Raji (cell line): Measurements from ENCODE around the gene TSPAN31.

Source experiments
- POLR2A ChIP-seq: IDR thresholded peaks from 2 replicates; pipeline ENCODE4 v1.6.1; 2011; ENCODE audit warnings: low read depth, low read length, control low read depth; ENCODE audit not compliant: insufficient read depth

TSPAN31 gene

GRCh38 chr12:57740656-57741412 lies 4.0 kb upstream of the TSPAN31 start:
- TF ChIP-seq POLR2A = no peak; the same call in 1 of the 2 replicates

- no peak for TF ChIP-seq POLR2A
These were observed 3.4 kb upstream of the TSPAN31 start for GRCh38 chr12:57741413-57741789.

DNA sequence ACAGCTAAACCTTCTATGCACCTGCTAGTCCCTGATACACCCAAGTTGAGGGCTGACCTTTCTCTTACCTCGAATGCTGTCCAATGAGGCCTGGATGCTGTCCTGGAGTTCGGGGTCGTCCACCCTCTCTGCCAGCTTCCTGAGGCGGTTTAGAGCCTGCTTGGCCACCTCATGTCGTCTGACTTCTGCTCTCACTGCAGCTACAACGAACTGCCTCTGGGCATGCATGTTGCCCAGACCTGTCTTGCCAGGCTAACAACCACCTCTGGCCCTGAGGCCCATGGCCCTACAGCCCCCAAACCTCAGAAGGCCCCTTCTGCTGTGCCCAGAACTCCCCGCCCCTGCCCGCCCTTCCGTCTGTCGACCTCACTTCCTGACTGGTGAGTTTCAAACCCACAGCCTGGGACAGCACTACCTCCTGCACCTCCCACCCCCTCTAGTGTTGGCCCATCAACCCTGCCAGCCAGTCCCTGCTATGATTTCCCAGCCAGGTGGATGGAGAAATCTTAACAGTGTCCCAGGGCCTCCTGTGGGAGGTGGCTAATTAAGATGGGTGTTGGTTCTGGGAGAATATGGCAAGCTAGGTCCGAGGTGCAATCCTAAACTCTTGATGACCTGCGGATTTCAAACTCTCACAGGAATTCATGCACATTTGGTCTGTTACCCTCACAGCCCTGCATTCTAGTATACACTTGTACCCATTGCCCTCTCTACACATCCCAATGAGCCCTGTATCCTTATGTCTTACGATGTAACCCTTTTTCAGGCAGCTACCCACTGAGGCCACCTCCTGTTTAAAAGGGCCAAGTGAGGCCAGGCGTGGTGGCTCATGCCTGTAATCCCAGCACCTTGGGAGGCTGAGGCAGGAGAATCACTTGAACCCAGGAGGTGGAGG lies 2.7 kb upstream of the TSPAN31 start:
- TF ChIP-seq POLR2A = peak; percentile 82

- no peak for TF ChIP-seq POLR2A
These were observed 1.1 kb upstream of the TSPAN31 start for GRCh38 chr12:57743769-57744168.

DNA sequence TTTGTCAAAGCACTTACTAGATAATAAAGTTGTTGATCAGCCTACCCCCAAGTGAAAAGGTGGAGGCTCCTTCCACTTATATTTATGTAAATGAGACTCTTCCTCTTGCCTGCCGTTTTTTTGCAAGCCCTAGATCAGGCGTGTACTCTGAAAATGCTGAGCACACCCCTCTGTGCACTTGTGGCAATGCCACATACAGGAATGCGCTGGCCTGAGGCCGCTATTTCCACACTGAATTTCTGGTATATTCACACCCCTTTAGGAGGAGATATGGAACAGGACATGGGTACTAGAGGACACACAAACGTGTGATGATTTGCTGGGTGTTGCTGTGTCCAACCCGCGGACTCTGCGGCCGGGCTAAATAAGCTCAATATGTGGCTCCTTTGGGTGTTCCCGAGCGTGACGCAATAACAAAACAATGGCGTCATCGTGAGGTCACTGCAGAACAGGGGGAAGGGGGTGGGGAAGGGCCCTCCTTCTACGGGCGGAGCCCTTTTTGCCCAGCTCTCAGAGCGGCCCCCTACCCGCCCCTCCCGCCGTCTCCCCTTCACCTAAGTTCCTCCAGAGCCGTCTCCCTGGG lies 554 bp upstream of the TSPAN31 start:
- TF ChIP-seq POLR2A = no peak

- TF ChIP-seq POLR2A = no peak; the same call in 1 of the 2 replicates
These were observed 644 bp downstream of the TSPAN31 start for GRCh38 chr12:57745485-57745881.

- no peak for TF ChIP-seq POLR2A
These were observed 1.2 kb downstream of the TSPAN31 start for GRCh38 chr12:57746025-57746424.

- TF ChIP-seq POLR2A = no peak
These were observed 4.2 kb downstream of the TSPAN31 start for GRCh38 chr12:57749061-57749460.

DNA sequence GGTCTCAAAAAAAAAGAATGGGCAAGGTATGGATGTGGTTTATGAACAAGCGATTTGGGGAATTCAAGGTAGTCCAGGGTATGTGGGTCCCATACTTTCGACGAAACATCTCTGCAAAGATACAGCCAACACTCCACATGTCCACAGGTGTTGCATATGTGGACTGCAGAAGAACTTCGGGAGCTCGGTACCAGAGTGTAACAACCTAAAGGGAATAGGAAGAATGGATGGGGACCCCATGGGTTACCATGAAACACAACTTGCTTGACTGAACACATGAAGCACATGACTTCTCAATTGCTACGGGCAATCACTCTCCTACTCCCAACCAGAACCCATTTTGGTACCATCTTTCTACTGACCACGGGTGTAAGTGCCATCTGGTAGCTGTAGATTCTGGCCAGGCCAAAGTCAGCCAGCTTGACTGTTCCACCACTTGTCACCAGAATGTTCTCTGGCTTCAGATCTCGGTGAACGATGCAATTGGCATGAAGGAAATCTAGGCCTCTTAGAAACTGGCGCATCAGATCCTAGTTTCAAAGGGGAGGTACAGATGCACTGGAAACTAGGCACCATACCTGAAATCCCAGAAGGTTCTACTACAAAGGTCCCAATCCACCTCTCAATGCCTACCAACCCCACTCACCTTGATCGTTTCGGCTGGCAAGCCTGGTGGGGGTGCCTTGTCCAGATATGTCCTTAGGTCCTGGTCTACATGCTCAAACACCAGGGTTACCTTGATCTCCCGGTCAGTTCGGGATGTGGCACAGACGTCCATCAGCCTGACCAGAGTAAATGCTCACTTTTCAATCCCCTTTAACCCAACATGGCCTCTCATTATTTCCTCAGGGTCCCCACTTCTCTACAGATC lies 6.0 kb downstream of the TSPAN31 start:
- TF ChIP-seq POLR2A = no peak

DNA sequence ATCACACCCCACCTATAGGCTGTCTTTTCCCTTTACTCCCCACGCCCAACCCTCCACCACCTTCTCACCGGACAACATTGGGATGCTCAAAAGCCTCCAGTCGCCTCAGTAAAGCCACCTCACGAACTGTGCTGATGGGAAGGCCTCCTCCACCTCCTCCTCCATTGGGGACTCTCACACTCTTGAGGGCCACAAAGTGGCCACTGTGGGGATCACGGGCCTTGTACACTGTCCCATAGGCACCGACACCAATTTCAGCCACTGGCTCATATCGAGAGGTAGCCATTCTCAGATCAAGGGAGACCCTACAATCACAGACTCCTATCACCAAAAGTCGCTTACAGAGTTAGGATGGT lies 6.6 kb downstream of the TSPAN31 start:
- no peak for TF ChIP-seq POLR2A

- TF ChIP-seq POLR2A = peak; percentile 72
These were observed 7.2 kb downstream of the TSPAN31 start, which contains the start of gene CDK4 for GRCh38 chr12:57751788-57752667. CDK4 (minus strand) TSS chr12:57752310; CDS start chr12:57751717, 593 bp downstream.

DNA sequence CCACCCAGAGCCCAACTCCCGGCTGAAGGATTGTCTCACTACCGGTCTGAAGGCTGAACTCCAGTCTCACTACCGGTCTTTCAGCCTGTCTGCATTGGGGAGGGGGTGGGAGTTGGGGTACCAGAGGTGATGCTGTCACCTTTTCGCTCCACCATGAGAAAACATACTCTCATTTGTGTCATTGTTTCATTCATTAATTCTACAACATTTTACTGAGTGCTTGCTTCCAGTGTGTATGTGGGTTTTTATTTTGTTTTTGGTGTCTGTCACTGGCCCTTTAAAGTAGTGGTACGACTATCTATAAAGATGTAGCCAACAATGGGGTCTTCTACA lies 7.8 kb downstream of the TSPAN31 start:
- peak; percentile 38; the same call in 1 of the 2 replicates for TF ChIP-seq POLR2A

- no peak for TF ChIP-seq POLR2A
These were observed 9.0 kb downstream of the TSPAN31 start for GRCh38 chr12:57753756-57754337.
